ENCODE measurements around the gene OR6C2. TPM values are rescaled to one million over a fixed set of nuclear protein-coding genes. Genes with fewer than 3 reads are reported as not detected.

Gene OR6C2
- not detected in 2 replicates for total RNA-seq (2014; rRNA removed; shearing (Covaris generic))

DNA sequence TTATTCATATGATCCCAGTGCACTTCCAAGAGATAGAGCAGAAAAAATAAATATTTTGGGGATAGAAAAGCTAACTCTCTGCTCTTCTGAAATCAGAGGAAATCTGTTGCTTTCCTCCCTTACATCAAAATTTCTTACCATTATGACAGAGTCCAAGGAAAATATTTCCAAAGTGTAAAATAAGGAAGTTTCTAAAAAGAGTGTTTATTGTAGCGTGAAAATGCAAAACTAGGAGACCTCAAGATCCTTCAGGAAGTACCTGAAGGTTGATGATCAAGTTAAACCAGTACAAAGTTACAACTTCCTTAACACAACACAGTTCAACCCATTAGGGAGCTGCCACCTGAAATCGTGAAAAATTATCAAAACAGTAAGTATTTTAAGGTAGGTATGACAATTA is at the start of gene OR6C2:
Gene OR6C2 (plus strand): TSS at position 301 of the 400 bp plus-strand sequence. CDS start 8,138 bp downstream, outside the sequence.

DNA sequence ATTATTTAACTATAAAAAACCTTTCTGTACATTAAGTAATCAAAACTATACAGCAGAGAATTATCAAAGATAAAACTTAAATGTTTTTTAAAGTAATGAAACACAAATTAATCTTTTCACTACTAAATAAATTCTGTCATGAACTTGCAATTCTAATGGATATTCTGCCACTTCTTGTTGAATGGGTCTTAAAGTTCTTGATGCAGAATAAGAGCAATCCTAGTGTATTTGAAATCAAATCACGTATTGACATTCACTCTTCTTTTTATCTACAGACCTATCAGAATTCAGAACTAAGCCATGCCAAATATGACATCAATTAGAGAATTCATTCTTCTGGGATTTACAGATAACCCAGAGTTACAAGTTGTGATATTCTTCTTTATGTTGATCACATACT is 43.6 kb upstream of the OR6C2 start, which contains the start of gene OR6C65:
Gene OR6C65 (plus strand): TSS at position 301 of the 400 bp plus-strand sequence. CDS start 0 bp downstream, at position 301.

GRCh38 chr12:55425954-55426353 is 17.9 kb upstream of the OR6C2 start, which contains the start of gene OR6C76:
Gene OR6C76, plus strand, starts transcription at chr12:55426254. Its CDS starts 0 bp downstream, at chr12:55426254.

GRCh38 chr12:55470088-55470829 is 26.4 kb downstream of the OR6C2 start, which contains the start of gene OR6C70:
Gene OR6C70, minus strand, starts transcription at chr12:55470138. Its CDS starts 0 bp downstream, at chr12:55470138.

GRCh38 chr12:55492078-55492477 is 48.2 kb downstream of the OR6C2 start, which contains the start of gene OR6C68:
Gene OR6C68, plus strand, starts transcription at chr12:55492378. Its CDS starts 0 bp downstream, at chr12:55492378.

Other genes with a start within 250 kb of the OR6C2 start
- gene OR10A7, start 223.1 kb upstream of the OR6C2 start, total RNA-seq (2014; rRNA removed; shearing (Covaris generic)), result not detected in 2 replicates
- not detected in 2 replicates for gene OR6C74, start 199.5 kb upstream of the OR6C2 start, total RNA-seq (2014; rRNA removed; shearing (Covaris generic))
- not detected in 2 replicates for gene OR6C6, start 147.5 kb upstream of the OR6C2 start, total RNA-seq (2014; rRNA removed; shearing (Covaris generic))
- not detected in 2 replicates for gene OR6C1, start 129.7 kb upstream of the OR6C2 start, total RNA-seq (2014; rRNA removed; shearing (Covaris generic))
- gene OR6C3, start 113.3 kb upstream of the OR6C2 start, total RNA-seq (2014; rRNA removed; shearing (Covaris generic)), result not detected in 2 replicates
- gene OR6C75, start 81.1 kb upstream of the OR6C2 start, total RNA-seq (2014; rRNA removed; shearing (Covaris generic)), result not detected in 2 replicates
- not detected in 2 replicates for gene OR6C65, start 43.5 kb upstream of the OR6C2 start, total RNA-seq (2014; rRNA removed; shearing (Covaris generic))
- not detected in 2 replicates for gene OR6C76, start 17.8 kb upstream of the OR6C2 start, total RNA-seq (2014; rRNA removed; shearing (Covaris generic))
- gene OR6C70, start 26.1 kb downstream of the OR6C2 start, total RNA-seq (2014; rRNA removed; shearing (Covaris generic)), result 0.38 TPM in 1 of 2 replicates, not detected in the other
- not detected in 2 replicates for gene OR6C68, start 48.3 kb downstream of the OR6C2 start, total RNA-seq (2014; rRNA removed; shearing (Covaris generic))
- gene OR6C4, start 105.5 kb downstream of the OR6C2 start, total RNA-seq (2014; rRNA removed; shearing (Covaris generic)), result not detected in 2 replicates
- gene OR2AP1, start 128.4 kb downstream of the OR6C2 start, total RNA-seq (2014; rRNA removed; shearing (Covaris generic)), result not detected in 2 replicates
- gene OR10P1, start 192.8 kb downstream of the OR6C2 start, total RNA-seq (2014; rRNA removed; shearing (Covaris generic)), result not detected in 2 replicates